Colon (tissue), 2 donors: ENCODE data around the gene USP43.
"Not testable (repeated sequence)": the region's sequence is repeated elsewhere in the genome, so short reads cannot be mapped to it uniquely, and the experiment has no call there.

ENCODE experiments used
- FAIRE-seq: peaks from 2 replicates; lab custom pipeline; 2012; peaks lifted over from hg19 to GRCh38; lab: Jason Lieb, UNC
- donor health status: control.
- donor health status: control.

The USP43 gene, protein sequence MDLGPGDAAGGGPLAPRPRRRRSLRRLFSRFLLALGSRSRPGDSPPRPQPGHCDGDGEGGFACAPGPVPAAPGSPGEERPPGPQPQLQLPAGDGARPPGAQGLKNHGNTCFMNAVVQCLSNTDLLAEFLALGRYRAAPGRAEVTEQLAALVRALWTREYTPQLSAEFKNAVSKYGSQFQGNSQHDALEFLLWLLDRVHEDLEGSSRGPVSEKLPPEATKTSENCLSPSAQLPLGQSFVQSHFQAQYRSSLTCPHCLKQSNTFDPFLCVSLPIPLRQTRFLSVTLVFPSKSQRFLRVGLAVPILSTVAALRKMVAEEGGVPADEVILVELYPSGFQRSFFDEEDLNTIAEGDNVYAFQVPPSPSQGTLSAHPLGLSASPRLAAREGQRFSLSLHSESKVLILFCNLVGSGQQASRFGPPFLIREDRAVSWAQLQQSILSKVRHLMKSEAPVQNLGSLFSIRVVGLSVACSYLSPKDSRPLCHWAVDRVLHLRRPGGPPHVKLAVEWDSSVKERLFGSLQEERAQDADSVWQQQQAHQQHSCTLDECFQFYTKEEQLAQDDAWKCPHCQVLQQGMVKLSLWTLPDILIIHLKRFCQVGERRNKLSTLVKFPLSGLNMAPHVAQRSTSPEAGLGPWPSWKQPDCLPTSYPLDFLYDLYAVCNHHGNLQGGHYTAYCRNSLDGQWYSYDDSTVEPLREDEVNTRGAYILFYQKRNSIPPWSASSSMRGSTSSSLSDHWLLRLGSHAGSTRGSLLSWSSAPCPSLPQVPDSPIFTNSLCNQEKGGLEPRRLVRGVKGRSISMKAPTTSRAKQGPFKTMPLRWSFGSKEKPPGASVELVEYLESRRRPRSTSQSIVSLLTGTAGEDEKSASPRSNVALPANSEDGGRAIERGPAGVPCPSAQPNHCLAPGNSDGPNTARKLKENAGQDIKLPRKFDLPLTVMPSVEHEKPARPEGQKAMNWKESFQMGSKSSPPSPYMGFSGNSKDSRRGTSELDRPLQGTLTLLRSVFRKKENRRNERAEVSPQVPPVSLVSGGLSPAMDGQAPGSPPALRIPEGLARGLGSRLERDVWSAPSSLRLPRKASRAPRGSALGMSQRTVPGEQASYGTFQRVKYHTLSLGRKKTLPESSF

DNA sequence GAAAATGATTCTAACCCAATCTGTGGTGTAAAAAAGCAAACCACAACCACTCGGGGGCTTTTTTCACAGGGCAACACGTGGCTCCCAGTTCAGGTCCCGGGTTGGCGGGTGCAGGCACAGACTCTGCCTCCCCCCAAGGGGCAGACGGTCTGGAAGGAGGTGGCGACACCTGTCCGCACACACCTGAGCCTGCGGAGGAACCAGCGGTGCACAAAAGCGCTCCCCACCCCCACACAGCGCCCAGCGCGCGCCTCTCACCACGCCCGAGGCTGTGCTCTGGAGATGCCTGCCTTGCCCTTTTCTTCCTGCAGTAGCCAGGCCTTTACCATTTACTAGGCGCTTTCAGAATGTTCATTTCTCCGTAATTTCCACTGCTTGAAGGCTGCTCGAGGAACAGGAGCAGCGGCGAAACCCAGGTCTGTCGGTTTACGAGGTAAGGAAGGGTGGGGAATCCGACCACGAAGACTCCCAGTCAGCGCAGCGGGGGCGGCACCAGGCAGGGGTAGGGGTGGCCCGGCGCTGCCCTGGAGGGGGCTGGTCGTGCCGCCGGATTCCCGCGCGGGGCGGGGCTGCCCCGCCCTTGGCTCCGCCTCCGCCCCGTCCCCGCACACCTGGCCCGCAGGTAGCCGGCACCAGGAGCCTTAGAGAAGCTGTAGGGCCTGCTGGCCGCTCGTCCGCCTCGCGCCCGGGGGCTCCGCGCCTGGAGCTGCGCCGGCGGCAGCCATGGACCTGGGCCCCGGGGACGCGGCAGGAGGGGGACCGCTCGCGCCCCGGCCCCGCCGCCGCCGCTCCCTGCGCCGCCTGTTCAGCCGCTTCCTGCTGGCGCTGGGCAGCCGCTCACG lies at the start of gene USP43:
USP43 (plus strand) TSS at position 608 of the 842 bp plus-strand sequence; CDS start at position 724, 116 bp downstream.
- no peak for FAIRE-seq

GRCh38 chr17:9597638-9598037 lies 47.7 kb upstream of the USP43 start:
- not testable (repeated sequence) for FAIRE-seq

- FAIRE-seq, result no peak
Observed at GRCh38 chr17:9598661-9599060, 46.7 kb upstream of the USP43 start.

- not testable (repeated sequence) for FAIRE-seq
Observed at GRCh38 chr17:9604583-9604982, 40.7 kb upstream of the USP43 start.

GRCh38 chr17:9606453-9606852 lies 38.9 kb upstream of the USP43 start:
- no peak for FAIRE-seq

DNA sequence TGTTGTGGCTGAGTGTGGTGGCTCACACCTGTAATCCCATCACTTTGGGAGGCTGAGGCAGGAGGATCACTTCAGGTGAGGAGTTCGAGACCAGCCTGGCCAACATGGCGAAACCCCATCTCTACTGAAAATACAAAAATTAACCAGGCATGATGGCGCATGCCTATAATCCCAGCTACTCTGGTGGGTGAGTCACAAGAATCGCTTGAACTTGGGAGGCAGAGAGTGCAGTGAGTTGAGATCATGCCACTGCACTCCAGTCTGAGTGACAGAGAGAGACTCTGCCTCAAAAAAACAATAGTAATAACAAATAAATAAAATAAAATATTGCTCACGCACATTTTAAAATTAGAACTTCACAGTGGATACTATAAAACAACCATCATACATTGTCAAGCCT lies 38.3 kb upstream of the USP43 start:
- FAIRE-seq, result not testable (repeated sequence)

- FAIRE-seq, result no peak
Observed at GRCh38 chr17:9611557-9611956, 33.8 kb upstream of the USP43 start.

- no peak for FAIRE-seq
Observed at GRCh38 chr17:9612006-9612405, 33.3 kb upstream of the USP43 start.

GRCh38 chr17:9615486-9615885 lies 29.8 kb upstream of the USP43 start:
- no peak for FAIRE-seq

- FAIRE-seq, result no peak
Observed at GRCh38 chr17:9622961-9623360, 22.4 kb upstream of the USP43 start.

DNA sequence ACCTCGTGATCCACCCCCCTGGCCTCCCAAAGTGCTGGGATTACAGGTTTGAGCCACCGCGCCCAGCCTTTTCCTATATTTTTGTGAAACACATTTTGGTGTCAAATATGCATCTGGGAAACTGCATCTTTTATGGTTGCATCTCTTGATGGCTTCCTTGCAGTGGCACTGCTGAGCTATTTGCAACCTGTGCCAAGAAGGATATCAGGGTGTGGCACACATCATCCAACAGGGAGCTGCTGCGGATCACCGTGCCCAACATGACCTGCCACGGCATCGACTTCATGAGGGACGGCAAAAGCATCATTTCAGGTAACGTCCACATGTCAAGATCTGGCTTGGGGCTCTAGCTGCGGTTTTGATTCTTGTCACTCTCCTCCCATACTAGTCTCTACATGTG lies 16.8 kb upstream of the USP43 start:
- no peak for FAIRE-seq

- no peak for FAIRE-seq
Observed at GRCh38 chr17:9632741-9633140, 12.6 kb upstream of the USP43 start.

- no peak for FAIRE-seq
Observed at GRCh38 chr17:9635340-9635739, 10.0 kb upstream of the USP43 start.

DNA sequence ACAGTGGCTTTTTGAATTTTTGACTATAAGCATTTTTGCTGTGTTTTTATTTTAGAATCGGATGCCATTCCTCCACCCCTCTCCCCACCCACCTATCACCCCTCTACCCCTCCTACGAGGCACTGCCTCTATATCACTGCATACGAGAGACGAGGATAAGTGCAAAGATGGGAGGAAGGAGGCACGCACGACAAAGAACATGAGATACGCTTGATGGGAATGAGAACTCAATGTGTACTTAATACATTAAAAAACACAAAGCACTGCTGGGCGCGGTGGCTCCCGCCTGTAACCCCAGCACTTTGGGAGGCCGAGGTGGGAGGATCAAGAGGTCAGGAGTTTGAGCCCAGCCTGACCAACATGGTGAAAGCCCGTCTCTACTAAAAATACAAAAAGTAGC lies 8.8 kb upstream of the USP43 start:
- no peak for FAIRE-seq

DNA sequence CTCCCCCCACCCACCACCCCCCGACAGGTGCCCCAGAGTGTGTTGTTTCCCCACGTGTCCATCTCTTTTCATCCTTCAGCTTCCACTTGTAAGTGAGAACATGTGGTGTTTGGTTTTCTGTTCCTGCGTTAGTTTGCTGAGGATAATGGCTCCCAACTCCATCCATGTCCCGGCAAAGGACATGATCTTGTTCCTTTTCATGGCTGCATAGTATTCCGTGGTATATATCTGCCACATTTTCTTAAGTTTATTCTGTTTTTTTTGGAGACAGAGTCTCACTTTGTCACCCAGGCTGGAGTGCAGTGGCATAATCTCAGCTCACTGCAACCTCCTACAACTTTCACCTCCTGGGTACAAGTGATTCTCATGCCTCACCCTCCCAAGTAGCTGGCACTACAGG lies 4.9 kb upstream of the USP43 start:
- not testable (repeated sequence) for FAIRE-seq

GRCh38 chr17:9643611-9644010 lies 1.7 kb upstream of the USP43 start:
- FAIRE-seq, result no peak

GRCh38 chr17:9645851-9646545 lies 681 bp downstream of the USP43 start:
- no peak for FAIRE-seq

DNA sequence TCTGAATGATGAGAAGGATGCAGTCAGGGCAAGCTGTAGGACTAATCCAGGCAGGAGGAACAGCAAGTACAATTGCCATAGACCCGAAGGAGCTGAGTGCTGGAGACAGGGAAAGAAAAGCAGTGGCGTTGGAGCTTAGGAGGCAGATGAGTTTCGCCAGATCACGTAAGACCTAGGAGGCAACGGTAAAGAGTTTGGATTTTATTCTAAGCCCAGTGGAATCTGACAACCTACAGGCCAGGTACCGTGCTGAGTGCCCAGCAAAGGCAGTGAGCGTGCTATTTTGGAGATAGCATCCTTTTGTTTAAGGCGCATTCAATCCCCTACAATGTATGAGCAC lies 1.2 kb downstream of the USP43 start:
- no peak for FAIRE-seq

- FAIRE-seq, result no peak
Observed at GRCh38 chr17:9647014-9647413, 1.7 kb downstream of the USP43 start.

DNA sequence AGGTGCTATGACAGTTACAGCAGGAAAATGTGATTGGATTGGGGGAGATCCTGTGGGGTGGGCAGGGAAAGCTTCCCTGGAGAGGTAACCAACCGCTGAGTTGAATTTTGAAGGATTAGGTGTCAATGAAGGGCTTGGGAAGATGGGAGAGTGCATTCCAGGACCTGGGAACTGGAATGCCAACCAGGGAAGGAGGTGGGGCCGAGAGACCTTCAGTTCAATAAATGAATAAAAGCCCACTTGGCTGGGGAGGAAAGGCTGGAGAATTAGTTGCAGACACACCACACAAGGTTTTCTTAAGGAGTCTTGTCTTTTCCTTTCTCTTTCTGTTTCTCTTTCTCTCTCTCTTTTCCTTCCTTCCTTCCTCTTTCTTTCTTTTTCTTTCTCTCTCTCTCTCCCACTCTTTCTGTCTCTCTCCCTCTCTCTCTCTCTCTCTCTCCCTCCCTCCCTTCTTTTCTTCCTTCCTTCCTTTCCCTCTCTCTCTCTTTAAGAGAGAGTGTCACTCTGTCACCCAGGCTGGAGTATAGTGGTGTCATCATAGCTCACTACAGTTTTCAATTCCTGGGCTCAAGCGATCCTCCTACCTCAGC lies 3.3 kb downstream of the USP43 start:
- no peak for FAIRE-seq
